Kidney (tissue), 14 donors: Measurements from ENCODE around the gene TXN. TPM values are rescaled to one million over a fixed set of nuclear protein-coding genes. Genes with fewer than 3 reads are reported as not detected.
A peak's percentile ranks its signal among the peaks of the same experiment; 100 is the strongest.
"Not testable (repeated sequence)": the region's sequence is repeated elsewhere in the genome, so short reads cannot be mapped to it uniquely, and the experiment has no call there.

Experiments
- DNase-seq, 5 donors: peaks; one replicate each; pipeline ENCODE4 v3.0.0-alpha.2; 2013 to 2020
- FAIRE-seq: peaks from 2 replicates; lab custom pipeline; 2012; peaks lifted over from hg19 to GRCh38; lab: Jason Lieb, UNC
- H3K27ac ChIP-seq, 2 donors: one replicate each; pipeline ENCODE4 v1.7.0; 2013; ENCODE audit warnings: low read depth in 2 of 2, low read length in 2 of 2, inconsistent platforms in 1 of 2
- H3K27me3 ChIP-seq: one replicate; pipeline ENCODE4 v1.7.1; 2013; ENCODE audit warnings: low read length, inconsistent platforms; ENCODE audit not compliant: control insufficient read depth, insufficient read depth
- H3K36me3 ChIP-seq, 3 donors: one replicate each; pipeline versions ENCODE4 v1.7.0 to v1.7.1; 2013; ENCODE audit warnings: low read length in 3 of 3, control low read depth in 1 of 3, inconsistent platforms in 1 of 3; ENCODE audit not compliant: insufficient read depth in 3 of 3, control insufficient read depth in 2 of 3
- H3K4me1 ChIP-seq, 3 donors: one replicate each; pipeline versions ENCODE4 v1.7.0 to v1.7.1; 2013; ENCODE audit warnings: low read length in 3 of 3, inconsistent platforms in 1 of 3, low read depth in 1 of 3; ENCODE audit not compliant: control insufficient read depth in 2 of 3, insufficient read depth in 2 of 3
- H3K4me3 ChIP-seq, 3 donors: one replicate each; pipeline versions ENCODE4 v1.7.0 to v1.8.1; 2013; ENCODE audit warnings: low read length in 3 of 3, control low read depth in 1 of 3, inconsistent platforms in 1 of 3
- H3K9ac ChIP-seq, 3 donors: one replicate each; pipeline versions ENCODE4 v1.7.0 to v1.7.1; 2013; ENCODE audit warnings: low read length in 3 of 3, control low read depth in 1 of 3, inconsistent platforms in 1 of 3
- H3K9me3 ChIP-seq, 3 donors: one replicate each; pipeline versions ENCODE4 v1.7.0 to v1.7.1; 2013; ENCODE audit warnings: low read length in 3 of 3, control low read depth in 1 of 3, inconsistent platforms in 1 of 3; ENCODE audit not compliant: control insufficient read depth in 2 of 3, insufficient read depth in 1 of 3
- intact Hi-C: fragments of 100-400 bp; cut with DNase I; formaldehyde crosslinking; loops from one replicate; pipeline ENCODE4 v1.11.1; 2022
- polyA plus RNA-seq: library from polyadenylated mRNA; stranded (reverse); fragments of 350-450 nt; fragmentation: Illumina TruSeq; extraction: RNeasy Lipid Tissue Mini Kit (QIAGEN cat#74804); gene quantifications from one replicate; pipeline ENCODE4 v1.2.3, GENCODE V29; 2014; ENCODE audit warnings: low read depth, low replicate concordance; ENCODE audit not compliant: insufficient read depth
- total RNA-seq: library from RNA; stranded (reverse); fragmentation: NEBNext Ultra II Directional; extraction: Animal tissue kit (Norgen Biotek cat#: 25700); gene quantifications from one replicate; pipeline ENCODE4 v1.2.1, GENCODE V29; 2021
- TF ChIP-seq, protein P1 (sequence below): IDR thresholded peaks from 3 replicates; pipeline ENCODE4 v1.5.1; 2012; ENCODE audit warnings: mild to moderate bottlenecking, moderate library complexity, borderline replicate concordance; ENCODE audit not compliant: insufficient read depth; ENCODE audit errors: extremely low read depth
- donor health status: control.
- donor health status: control.
- donor health status: control.
- donor health status: control.
- donor health status: control.
- donor health status: DM: yes; HTN: yes; CAD: no.
- donor health status: Normal renal cell carcinoma (clear cell type).

Gene TXN
- total and polyA plus RNA-seq, 2 donors from 2014 or later, result 145 to 541 TPM

DNA sequence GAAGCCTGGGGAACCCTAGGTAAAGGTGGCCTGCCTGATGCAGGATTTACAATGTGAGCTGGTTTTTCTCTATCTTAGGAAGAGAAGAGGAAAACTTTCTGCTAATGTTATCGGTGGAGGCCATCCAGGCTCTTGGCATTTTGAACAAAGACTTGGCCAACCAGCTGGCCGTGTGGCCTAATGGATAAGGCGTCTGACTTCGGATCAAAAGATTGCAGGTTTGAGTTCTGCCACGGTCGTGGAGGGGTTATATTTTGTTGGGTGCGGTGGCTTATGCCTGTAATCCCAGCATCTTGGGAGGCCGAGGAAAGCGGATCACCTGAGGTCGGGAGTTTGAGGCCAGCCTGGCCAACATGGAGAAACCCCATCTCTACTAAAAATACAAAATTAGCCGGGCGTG lies 58.0 kb downstream of the TXN start:
- no peaks in the 10 kb centered on the region for H3K36me3 ChIP-seq
- no peaks in the 10 kb centered on the region for H3K9me3 ChIP-seq
- intact Hi-C loops, result no loop called here
- H3K4me3 ChIP-seq, result no peak overlapping the region
- TF ChIP-seq, protein P1, sequence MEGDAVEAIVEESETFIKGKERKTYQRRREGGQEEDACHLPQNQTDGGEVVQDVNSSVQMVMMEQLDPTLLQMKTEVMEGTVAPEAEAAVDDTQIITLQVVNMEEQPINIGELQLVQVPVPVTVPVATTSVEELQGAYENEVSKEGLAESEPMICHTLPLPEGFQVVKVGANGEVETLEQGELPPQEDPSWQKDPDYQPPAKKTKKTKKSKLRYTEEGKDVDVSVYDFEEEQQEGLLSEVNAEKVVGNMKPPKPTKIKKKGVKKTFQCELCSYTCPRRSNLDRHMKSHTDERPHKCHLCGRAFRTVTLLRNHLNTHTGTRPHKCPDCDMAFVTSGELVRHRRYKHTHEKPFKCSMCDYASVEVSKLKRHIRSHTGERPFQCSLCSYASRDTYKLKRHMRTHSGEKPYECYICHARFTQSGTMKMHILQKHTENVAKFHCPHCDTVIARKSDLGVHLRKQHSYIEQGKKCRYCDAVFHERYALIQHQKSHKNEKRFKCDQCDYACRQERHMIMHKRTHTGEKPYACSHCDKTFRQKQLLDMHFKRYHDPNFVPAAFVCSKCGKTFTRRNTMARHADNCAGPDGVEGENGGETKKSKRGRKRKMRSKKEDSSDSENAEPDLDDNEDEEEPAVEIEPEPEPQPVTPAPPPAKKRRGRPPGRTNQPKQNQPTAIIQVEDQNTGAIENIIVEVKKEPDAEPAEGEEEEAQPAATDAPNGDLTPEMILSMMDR, result no peak
- H3K27ac ChIP-seq, result no peak overlapping the region
- no peaks in the 10 kb centered on the region for H3K27me3 ChIP-seq
- H3K9ac ChIP-seq, result no peak overlapping the region
- no peak for FAIRE-seq
- no peak for DNase-seq
- H3K4me1 ChIP-seq, result peaks cover 0 to 7% (median 3%) of the 10 kb centered on the region in 3 donors

DNA sequence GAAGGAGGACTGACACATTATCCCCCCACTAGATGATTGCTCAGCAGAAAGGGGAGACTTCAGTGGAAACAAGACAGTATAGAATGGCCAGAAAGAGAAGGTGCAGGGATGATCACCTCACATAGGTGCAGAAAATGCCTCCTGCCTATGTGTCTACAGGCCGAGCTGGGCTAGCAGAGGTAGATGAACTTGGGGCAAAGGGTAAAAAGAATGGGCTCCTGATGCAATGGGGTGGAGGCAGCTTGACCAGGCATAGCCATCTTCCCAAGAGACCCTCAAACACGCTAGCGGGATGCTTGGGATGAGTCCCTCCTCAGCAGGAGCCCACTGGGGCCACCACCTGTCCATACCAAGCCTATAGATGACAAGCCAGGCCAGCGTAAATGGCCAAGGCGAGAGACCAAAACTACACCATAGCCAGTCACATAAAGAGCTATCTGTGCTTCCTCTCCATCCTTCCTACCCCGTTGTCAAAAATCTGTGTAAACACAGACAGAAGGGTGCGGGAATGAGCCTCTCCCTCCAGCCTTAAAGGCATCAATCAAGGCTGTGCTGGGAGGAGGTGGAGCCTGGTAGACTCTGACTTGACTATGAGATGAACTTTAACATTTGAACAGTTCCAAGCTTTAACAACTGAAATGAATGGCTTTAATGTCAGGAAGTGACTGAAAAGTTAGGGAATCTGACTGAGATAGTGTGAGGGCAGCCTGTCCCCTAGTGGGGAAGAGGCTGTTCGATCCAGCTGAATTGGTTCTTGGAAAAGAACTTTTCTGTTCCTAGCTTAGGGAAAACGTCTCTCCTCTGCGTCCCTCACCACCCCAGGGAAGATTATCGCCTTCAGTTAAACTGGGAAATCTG lies 58.7 kb downstream of the TXN start:
- Histone ChIP-seq H3K4me1 (peaks cover 0 to 7% (median 3%) of the 10 kb centered on the region in 3 donors), H3K27ac (no peak overlapping the region), H3K4me3 (no peak overlapping the region), H3K27me3 (no peaks in the 10 kb centered on the region), H3K36me3 (no peaks in the 10 kb centered on the region), H3K9ac (no peak overlapping the region), H3K9me3 (no peaks in the 10 kb centered on the region)
- TF ChIP-seq, protein P1, result peak; percentile 35
- peak in 2 of 5 donors; percentile 9 to 40 for DNase-seq
- no peak for FAIRE-seq
- intact Hi-C loops, result no loop called here

DNA sequence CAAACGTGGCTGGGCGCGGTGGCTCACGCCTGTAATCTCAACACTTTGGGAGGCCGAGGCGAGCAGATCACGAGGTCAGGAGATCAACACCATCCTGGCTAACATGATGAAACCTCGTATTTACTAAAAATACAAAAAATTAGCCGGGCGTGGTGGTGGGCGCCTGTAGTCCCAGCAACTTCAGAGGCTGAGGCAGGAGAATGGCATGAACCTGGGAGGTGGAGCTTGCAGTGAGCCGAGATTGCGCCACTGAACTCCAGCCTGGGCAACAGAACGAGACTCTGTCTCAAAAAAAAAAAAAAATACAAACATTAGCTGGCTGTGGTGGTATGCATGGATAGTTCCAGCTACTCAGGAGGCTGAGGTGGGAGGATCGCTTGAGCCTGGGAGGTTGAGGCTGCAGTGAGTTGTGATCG lies 60.2 kb downstream of the TXN start:
- H3K36me3 ChIP-seq, H3K4me3 ChIP-seq, H3K27me3 ChIP-seq, DNase-seq, H3K9me3 ChIP-seq, H3K9ac ChIP-seq, H3K27ac ChIP-seq, FAIRE-seq, H3K4me1 ChIP-seq, intact Hi-C loops: not testable (repeated sequence)

Other genes starting within 250 kb of the TXN start
- gene C9orf152, start 48.3 kb downstream of the TXN start, total RNA-seq, result 1.8 TPM
- gene C9orf152, start 48.3 kb downstream of the TXN start, polyA plus RNA-seq, result not detected
- not detected for gene TXNDC8, start 81.4 kb upstream of the TXN start, total RNA-seq
- not detected for gene TXNDC8, start 81.4 kb upstream of the TXN start, polyA plus RNA-seq